HEK293T (cell line): Measurements from ENCODE around the gene CSRNP2.

Source experiments
- CTCF ChIA-PET: fragments of 350-600 bp; formaldehyde crosslinking; extraction: SDS; loops from one replicate; lab custom pipeline; 2021; ENCODE audit warnings: antibody characterized with exemption, inconsistent platforms; lab: Yijun Ruan, JAX
- POLR2A ChIA-PET: fragments of 350-600 bp; formaldehyde crosslinking; extraction: SDS; loops from one replicate; lab custom pipeline; 2020; ENCODE audit warnings: antibody characterized with exemption, inconsistent platforms; lab: Yijun Ruan, JAX
- DNase-seq: peaks from one replicate; pipeline ENCODE4 v3.0.0; 2012; ENCODE audit warnings: mixed read lengths; ENCODE audit errors: extremely low spot score
- ARNT ChIP-seq: fragments of 450-650 bp; IDR thresholded peaks from 2 replicates; pipeline ENCODE4 v1.6.1; 2017; ENCODE audit warnings: mild to moderate bottlenecking
- BHLHE40 ChIP-seq: fragments of 450-650 bp; IDR thresholded peaks from 2 replicates; pipeline ENCODE4 v1.6.1; 2016; ENCODE audit warnings: mild to moderate bottlenecking, moderate library complexity, borderline replicate concordance
- FOXA1 ChIP-seq: fragments of 450-650 bp; IDR thresholded peaks from 2 replicates; pipeline ENCODE4 v1.6.1; 2016; ENCODE audit warnings: mild to moderate bottlenecking
- FOXM1 ChIP-seq: fragments of 450-650 bp; IDR thresholded peaks from 2 replicates; pipeline ENCODE4 v1.6.1; 2017; ENCODE audit warnings: mild to moderate bottlenecking, borderline replicate concordance
- HDGF ChIP-seq: fragments of 450-650 bp; IDR thresholded peaks from 2 replicates; pipeline ENCODE4 v1.6.1; 2017; ENCODE audit warnings: antibody characterized with exemption, borderline replicate concordance
- LEF1 ChIP-seq: fragments of 450-650 bp; IDR thresholded peaks from 2 replicates; pipeline ENCODE4 v1.6.1; 2017; ENCODE audit warnings: mild to moderate bottlenecking, borderline replicate concordance
- NFRKB ChIP-seq: fragments of 450-650 bp; IDR thresholded peaks from 2 replicates; pipeline ENCODE4 v1.6.1; 2016; ENCODE audit warnings: mild to moderate bottlenecking, moderate library complexity
- PKNOX1 ChIP-seq: fragments of 450-650 bp; IDR thresholded peaks from 2 replicates; pipeline ENCODE4 v1.6.1; 2016
- SP1 ChIP-seq: fragments of 450-650 bp; IDR thresholded peaks from 2 replicates; pipeline ENCODE4 v1.6.1; 2017
- TARDBP ChIP-seq: fragments of 450-650 bp; IDR thresholded peaks from 2 replicates; pipeline ENCODE4 v1.6.1; 2016
- ZNF384 ChIP-seq: fragments of 450-650 bp; IDR thresholded peaks from 2 replicates; pipeline ENCODE4 v1.6.1; 2016

Gene CSRNP2

DNA sequence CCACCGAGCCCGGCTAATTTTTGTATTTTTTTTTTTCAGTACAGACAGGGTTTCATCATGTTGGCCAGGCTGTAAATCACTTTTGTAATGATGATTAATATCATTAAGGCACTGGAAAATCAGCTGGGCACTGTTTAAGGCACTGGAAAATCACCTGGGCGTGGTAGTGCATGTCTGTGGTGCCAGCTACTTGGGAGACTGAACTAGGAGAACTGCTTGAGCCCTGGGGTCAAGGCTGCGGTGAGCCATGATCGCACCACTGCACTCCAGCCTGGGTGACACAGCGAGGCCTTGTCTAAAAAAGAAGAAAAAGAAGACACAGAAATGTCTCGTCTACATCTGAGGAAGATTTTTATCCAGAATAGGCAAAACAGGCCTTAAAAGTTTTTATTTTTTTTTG is 70.0 kb downstream of the CSRNP2 start:
- no peak for DNase-seq
- CTCF ChIA-PET = no interaction called here
- POLR2A ChIA-PET = no interaction called here
- no peak for TF ChIP-seq PKNOX1
- no peak for TF ChIP-seq SP1
- no peak for TF ChIP-seq ARNT
- TF ChIP-seq BHLHE40 = no peak
- TF ChIP-seq ZNF384 = no peak
- no peak for TF ChIP-seq NFRKB

- ChIA-PET POLR2A (interaction anchor here (1.0 kb wide), 1 partner anchor 13 kb away, joined by 4 read pairs; the partner anchor contains the start of gene SLC11A2), CTCF (interaction anchor here (0.5 to 0.8 kb wide), 2 partner anchors 14 to 522 kb away, joined by 3 to 6 read pairs; partner anchors contain the start of gene SLC11A2)
- DNase-seq = no peak
- TF ChIP-seq FOXM1 (no peak), FOXA1 (no peak), LEF1 (no peak), ARNT (no peak), BHLHE40 (no peak), NFRKB (no peak), PKNOX1 (peak; percentile 19; the same call in 1 of the 2 replicates), TARDBP (no peak)
Observed at GRCh38 chr12:51012570-51013236, 70.7 kb downstream of the CSRNP2 start.

GRCh38 chr12:51011955-51012354 is 71.4 kb downstream of the CSRNP2 start:
- DNase-seq = no peak
- TF ChIP-seq NFRKB (no peak), FOXM1 (no peak), HDGF (no peak), PKNOX1 (no peak)
- CTCF ChIA-PET = no interaction called here
- POLR2A ChIA-PET = interaction anchor here (1.0 kb wide), 1 partner anchor 14 kb away, joined by 4 read pairs; the partner anchor contains the start of gene SLC11A2
